A549 (cell line): Measurements from ENCODE around the gene PCDH15.

ENCODE experiments used
- MAFK ChIP-seq: fragments of 450-650 bp; IDR thresholded peaks from 2 replicates; pipeline ENCODE4 v1.6.1; 2014; ENCODE audit not compliant: partially characterized antibody
- TF ChIP-seq, protein P1 (sequence below): fragments of 200-600 bp; sonication (generic); IDR thresholded peaks from 2 replicates; pipeline ENCODE4 v1.6.1; 2016; ENCODE audit warnings: antibody characterized with exemption, mild to moderate bottlenecking, moderate library complexity

DNA sequence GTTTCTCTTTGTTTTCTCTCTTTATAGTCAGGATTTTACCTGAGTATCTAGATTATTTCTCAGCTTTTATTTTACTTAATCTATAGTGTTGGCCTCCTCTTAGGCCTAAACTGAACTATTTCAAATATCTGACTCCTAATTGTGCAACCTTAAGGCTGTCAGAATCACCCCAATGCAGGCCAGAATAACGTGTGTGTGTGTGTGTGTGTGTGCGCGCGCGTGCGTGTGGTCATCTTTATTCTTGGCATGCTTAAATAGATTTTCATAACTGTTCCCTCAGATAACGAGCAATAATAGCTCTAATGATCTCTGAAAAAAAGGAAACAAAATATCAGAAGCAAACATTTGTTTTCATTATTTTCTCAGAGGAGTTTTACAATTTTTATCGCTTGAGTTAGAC is 92.4 kb downstream of the PCDH15 start:
- TF ChIP-seq, protein P1, sequence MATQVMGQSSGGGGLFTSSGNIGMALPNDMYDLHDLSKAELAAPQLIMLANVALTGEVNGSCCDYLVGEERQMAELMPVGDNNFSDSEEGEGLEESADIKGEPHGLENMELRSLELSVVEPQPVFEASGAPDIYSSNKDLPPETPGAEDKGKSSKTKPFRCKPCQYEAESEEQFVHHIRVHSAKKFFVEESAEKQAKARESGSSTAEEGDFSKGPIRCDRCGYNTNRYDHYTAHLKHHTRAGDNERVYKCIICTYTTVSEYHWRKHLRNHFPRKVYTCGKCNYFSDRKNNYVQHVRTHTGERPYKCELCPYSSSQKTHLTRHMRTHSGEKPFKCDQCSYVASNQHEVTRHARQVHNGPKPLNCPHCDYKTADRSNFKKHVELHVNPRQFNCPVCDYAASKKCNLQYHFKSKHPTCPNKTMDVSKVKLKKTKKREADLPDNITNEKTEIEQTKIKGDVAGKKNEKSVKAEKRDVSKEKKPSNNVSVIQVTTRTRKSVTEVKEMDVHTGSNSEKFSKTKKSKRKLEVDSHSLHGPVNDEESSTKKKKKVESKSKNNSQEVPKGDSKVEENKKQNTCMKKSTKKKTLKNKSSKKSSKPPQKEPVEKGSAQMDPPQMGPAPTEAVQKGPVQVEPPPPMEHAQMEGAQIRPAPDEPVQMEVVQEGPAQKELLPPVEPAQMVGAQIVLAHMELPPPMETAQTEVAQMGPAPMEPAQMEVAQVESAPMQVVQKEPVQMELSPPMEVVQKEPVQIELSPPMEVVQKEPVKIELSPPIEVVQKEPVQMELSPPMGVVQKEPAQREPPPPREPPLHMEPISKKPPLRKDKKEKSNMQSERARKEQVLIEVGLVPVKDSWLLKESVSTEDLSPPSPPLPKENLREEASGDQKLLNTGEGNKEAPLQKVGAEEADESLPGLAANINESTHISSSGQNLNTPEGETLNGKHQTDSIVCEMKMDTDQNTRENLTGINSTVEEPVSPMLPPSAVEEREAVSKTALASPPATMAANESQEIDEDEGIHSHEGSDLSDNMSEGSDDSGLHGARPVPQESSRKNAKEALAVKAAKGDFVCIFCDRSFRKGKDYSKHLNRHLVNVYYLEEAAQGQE, result no peak
- no peak for TF ChIP-seq MAFK
